Ovary (tissue), 9 donors: ENCODE results near the gene PPME1. TPM values are rescaled to one million over a fixed set of nuclear protein-coding genes. Genes with fewer than 3 reads are reported as not detected.

ENCODE experiments used
- DNase-seq, 5 donors: peaks; one replicate each; pipeline ENCODE4 v3.0.0-alpha.2; 2019 to 2020
- H3K27ac ChIP-seq, 2 donors: fragments of 200-600 bp; one replicate each; pipeline versions ENCODE4 v1.5.1 to v1.8.0; 2019 to 2022
- H3K27me3 ChIP-seq: fragments of 200-600 bp; one replicate; pipeline ENCODE4 v1.8.0; 2022
- H3K36me3 ChIP-seq: fragments of 200-600 bp; sonication (generic); one replicate; pipeline ENCODE4 v1.5.1; 2019
- H3K4me1 ChIP-seq: one replicate; pipeline ENCODE4 v1.8.1; 2013; ENCODE audit warnings: mild to moderate bottlenecking, moderate library complexity; ENCODE audit not compliant: insufficient read depth
- H3K4me3 ChIP-seq: fragments of 200-600 bp; sonication (generic); one replicate; pipeline ENCODE4 v1.5.1; 2017
- H3K9me3 ChIP-seq, 2 donors: fragments of 200-600 bp in 1 of 2; sonication (generic) in 1 of 2; one replicate each; pipeline versions ENCODE4 v1.5.1 to v1.8.1; 2013 to 2019; ENCODE audit warnings: mild to moderate bottlenecking in 1 of 2, moderate library complexity in 1 of 2
- EP300 ChIP-seq: sonication (generic); formaldehyde crosslinking; IDR thresholded peaks from one replicate; pipeline ENCODE4 v1.6.1; 2017; ENCODE audit warnings: antibody characterized with exemption
- POLR2A ChIP-seq: fragments of 450-650 bp; IDR thresholded peaks from one replicate; pipeline ENCODE4 v1.6.1; 2017; ENCODE audit warnings: antibody characterized with exemption, mild to moderate bottlenecking, moderate library complexity
- WGBS, 3 donors: extraction: QIAGEN DNeasy Blood & Tissue Kit in 1 of 3; methylation state at CpG; one replicate each; pipeline versions ENCODE4 v1.1.5 to v1.1.7; 2013 to 2017; 5-methylcytosine and 5-hydroxymethylcytosine counted together
- intact Hi-C, 4 donors: fragments of 100-400 bp; cut with DNase I; formaldehyde crosslinking; loops; one replicate each; pipeline versions ENCODE4 v1.11.0 to v1.15.1; 2022 to 2023
- polyA plus RNA-seq, 2 donors: library from polyadenylated mRNA; stranded (reverse); fragments of 200-250 nt in 1 of 2; fragments of 350-450 nt in 1 of 2; fragmentation: Illumina TruSeq in 1 of 2; extraction: RNeasy Lipid Tissue Mini Kit (QIAGEN cat#74804) in 1 of 2; gene quantifications; one replicate each; pipeline ENCODE4 v1.2.3, GENCODE V29; 2013 to 2014
- total RNA-seq, 7 donors: library from RNA; depleted of rRNA in 2 of 7; stranded (reverse); fragments of >200 nt in 2 of 7; fragmentation: NEBNext Ultra II Directional in 3 of 7; extraction: Animal tissue kit (Norgen Biotek cat#: 25700) in 3 of 7; gene quantifications; one replicate each; pipeline versions ENCODE4 v1.1.0 to v1.2.4, GENCODE V29; 2016 to 2023
- TF ChIP-seq, protein P1 (sequence below), 3 donors: fragments of 450-650 bp in 2 of 3; fragments of 200-600 bp in 1 of 3; IDR thresholded peaks; one replicate each; pipeline versions ENCODE4 v1.5.1 to v1.8.0; 2016 to 2022; ENCODE audit warnings: antibody characterized with exemption in 3 of 3, mild to moderate bottlenecking in 1 of 3
- donor health status: DM: no; HTN: no; CAD: no; lungs with moderate emphysema.
- donor health status: DM: no; HTN: no; CAD: no.
- donor health status: Bipolar disorder and iron deficiency.
- donor health status: DM: yes; HTN: yes; CAD: no.
- donor health status: DM: no; HTN: no; CAD: no.
- donor health status: DM: yes; HTN: yes; CAD: no.

The PPME1 gene
- total and polyA plus RNA-seq, 9 donors = 19.6 to 42.2 (median 35.8) TPM

DNA sequence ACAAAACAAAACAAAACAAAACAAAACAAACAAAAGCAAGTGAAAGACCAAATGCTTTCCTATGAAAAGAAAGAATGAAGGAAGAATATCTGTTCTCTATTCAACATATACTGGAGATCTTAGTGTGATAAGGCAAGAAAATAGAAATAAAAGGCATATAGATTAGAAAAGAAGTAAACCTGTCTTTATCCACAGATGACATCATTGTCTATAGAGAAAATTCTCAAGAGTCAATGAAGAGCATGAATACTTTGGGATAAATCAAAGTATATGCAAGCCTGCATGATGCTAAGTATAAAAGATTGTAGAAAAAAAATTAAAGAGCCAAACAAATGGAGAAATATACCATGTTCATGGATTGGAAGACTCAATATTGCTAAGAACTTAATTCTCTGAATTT lies 17.9 kb upstream of the PPME1 start:
- Histone ChIP-seq H3K36me3 (no peaks in the 10 kb centered on the region), H3K4me1 (no peaks in the 10 kb centered on the region), H3K4me3 (no peak overlapping the region), H3K27me3 (no peaks in the 10 kb centered on the region), H3K27ac (no peak overlapping the region), H3K9me3 (no peaks in the 10 kb centered on the region)
- intact Hi-C loops = no loop called here
- TF ChIP-seq POLR2A (no peak), EP300 (no peak)
- TF ChIP-seq, protein P1, sequence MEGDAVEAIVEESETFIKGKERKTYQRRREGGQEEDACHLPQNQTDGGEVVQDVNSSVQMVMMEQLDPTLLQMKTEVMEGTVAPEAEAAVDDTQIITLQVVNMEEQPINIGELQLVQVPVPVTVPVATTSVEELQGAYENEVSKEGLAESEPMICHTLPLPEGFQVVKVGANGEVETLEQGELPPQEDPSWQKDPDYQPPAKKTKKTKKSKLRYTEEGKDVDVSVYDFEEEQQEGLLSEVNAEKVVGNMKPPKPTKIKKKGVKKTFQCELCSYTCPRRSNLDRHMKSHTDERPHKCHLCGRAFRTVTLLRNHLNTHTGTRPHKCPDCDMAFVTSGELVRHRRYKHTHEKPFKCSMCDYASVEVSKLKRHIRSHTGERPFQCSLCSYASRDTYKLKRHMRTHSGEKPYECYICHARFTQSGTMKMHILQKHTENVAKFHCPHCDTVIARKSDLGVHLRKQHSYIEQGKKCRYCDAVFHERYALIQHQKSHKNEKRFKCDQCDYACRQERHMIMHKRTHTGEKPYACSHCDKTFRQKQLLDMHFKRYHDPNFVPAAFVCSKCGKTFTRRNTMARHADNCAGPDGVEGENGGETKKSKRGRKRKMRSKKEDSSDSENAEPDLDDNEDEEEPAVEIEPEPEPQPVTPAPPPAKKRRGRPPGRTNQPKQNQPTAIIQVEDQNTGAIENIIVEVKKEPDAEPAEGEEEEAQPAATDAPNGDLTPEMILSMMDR (IDR thresholded peaks at IDR 0.05) = no peak
- no peak for DNase-seq

DNA sequence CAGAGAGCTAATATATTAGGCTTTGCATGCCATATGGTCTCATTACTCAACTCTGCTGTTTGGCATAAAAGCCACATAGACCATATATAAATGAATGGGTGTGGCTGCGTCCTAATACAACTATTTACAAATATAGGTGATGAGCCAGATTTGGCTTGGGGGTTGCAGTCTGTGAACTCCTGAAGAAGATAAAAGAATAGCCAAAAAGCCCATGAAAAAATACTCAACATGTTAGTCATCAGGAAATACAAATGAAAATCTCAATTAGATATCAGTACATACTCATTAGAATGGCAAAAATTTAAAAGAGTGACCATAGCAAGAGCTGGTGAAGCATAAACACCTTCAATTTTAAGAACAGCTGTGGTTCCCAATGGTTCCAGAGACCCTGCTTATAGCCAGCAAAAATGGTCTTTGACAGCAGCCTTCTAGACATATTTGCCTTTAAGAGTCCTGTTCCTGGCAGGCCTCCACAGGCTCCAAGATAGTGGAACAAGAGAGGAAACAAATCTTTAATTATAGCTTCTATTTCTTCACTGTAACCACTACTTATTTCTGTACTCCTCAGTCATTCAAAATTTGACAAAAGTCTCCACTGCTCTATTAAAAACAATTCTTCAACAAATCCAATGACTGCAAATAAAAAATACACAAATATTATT lies 16.3 kb upstream of the PPME1 start:
- intact Hi-C loops = no loop called here
- Histone ChIP-seq H3K4me1 (no peaks in the 10 kb centered on the region), H3K9me3 (no peaks in the 10 kb centered on the region), H3K27me3 (no peaks in the 10 kb centered on the region), H3K4me3 (no peak overlapping the region), H3K27ac (no peak overlapping the region), H3K36me3 (no peaks in the 10 kb centered on the region)
- no peak for DNase-seq
- no peak for TF ChIP-seq EP300
- no peak for TF ChIP-seq POLR2A
- TF ChIP-seq, protein P1 (IDR thresholded peaks at IDR 0.05) = no peak
- WGBS, 3 donors = 60 to 83% (median 73%) methylated on average over 1 of the region's 1 CpG

DNA sequence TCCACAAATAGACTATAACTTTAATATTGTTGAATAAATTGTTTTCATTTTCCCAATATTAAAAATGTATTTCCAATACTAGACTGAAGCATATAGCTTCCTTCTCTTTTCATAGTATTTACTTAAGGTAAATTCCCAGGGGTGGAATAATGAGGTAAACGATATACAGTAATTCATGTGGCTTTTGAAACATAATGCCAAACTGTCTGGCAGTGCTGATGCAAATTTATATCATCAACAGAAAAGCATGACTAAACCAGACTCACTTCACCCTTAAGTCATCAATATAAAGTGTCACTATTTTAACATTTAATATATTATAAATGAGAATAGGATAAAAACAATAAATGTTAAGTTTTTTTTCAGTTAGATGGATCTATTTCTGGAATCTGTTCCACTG lies 13.9 kb upstream of the PPME1 start:
- H3K36me3 ChIP-seq = no peaks in the 10 kb centered on the region
- H3K9me3 ChIP-seq = no peaks in the 10 kb centered on the region
- H3K4me3 ChIP-seq = no peak overlapping the region
- TF ChIP-seq EP300 (no peak), POLR2A (no peak)
- TF ChIP-seq, protein P1 (IDR thresholded peaks at IDR 0.05) = no peak
- 88 to 93% (median 92%) methylated on average over 1 of the region's 1 CpG for WGBS, 3 donors
- H3K27me3 ChIP-seq = no peaks in the 10 kb centered on the region
- no peak overlapping the region for H3K27ac ChIP-seq
- no peak for DNase-seq
- H3K4me1 ChIP-seq = no peaks in the 10 kb centered on the region
- intact Hi-C loops = no loop called here

DNA sequence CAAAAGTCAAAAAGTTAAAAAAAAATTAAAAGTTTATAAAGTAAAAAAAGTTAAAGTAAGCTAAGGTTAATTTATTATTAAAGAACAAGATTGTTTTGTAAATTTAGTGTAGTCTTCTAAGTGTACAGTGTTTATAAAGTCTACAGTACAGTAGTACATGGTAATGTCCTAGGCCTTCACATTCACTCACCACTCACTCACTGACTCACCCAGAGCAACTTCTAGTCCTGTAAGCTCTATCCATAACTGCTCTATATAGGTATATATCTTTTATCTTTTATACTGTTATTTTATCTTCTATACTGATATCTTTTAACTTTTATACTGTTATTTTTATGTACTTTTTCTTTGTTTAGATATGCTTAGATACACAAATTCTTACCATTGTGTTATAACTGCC lies 11.4 kb upstream of the PPME1 start:
- H3K9me3 ChIP-seq = no peaks in the 10 kb centered on the region
- no peaks in the 10 kb centered on the region for H3K36me3 ChIP-seq
- intact Hi-C loops = no loop called here

More for the DNA sequence above, 11.4 kb upstream of the PPME1 start:
- TF ChIP-seq, protein P1 (IDR thresholded peaks at IDR 0.05) = no peak
- no peak for TF ChIP-seq EP300
- no peak for TF ChIP-seq POLR2A
- DNase-seq = no peak
- no peaks in the 10 kb centered on the region for H3K27me3 ChIP-seq
- H3K4me1 ChIP-seq = no peaks in the 10 kb centered on the region
- no peak overlapping the region for H3K4me3 ChIP-seq
- no peak overlapping the region for H3K27ac ChIP-seq
